ENCODE data around the gene SNX11.
A peak's percentile ranks its signal among the peaks of the same experiment; 100 is the strongest.
"Not testable (repeated sequence)": the region's sequence is repeated elsewhere in the genome, so short reads cannot be mapped to it uniquely, and the experiment has no call there.

SNX11 gene

GRCh38 chr17:48107137-48108055 is at the start of gene SNX11:
Gene SNX11, plus strand, starts transcription at chr17:48107766. Its CDS starts 4,278 bp downstream, at chr17:48112044.
- H3K4me1 Mint-ChIP-seq = peaks cover 28 to 65% of the 10 kb centered on the region in 2 donors
- H3K4me3 Mint-ChIP-seq = peak within 1 kb of the TSS; percentile 73 to 91
- ATAC-seq (replicated peaks) (peak; percentile 73 to 78), DNase-seq (peak; percentile 91)
- H3K27ac Mint-ChIP-seq = peak within 1 kb of the TSS; percentile 95
- peaks cover 31 to 39% of the 10 kb centered on the region in 2 donors for H3K36me3 Mint-ChIP-seq
- H3K9me3 Mint-ChIP-seq = peaks cover 2 to 11% of the 10 kb centered on the region in 2 donors
- H3K27me3 Mint-ChIP-seq = no peaks in the 10 kb centered on the region

- H3K36me3 Mint-ChIP-seq = peaks cover 53 to 68% of the 10 kb centered on the region in 2 donors
- H3K9me3 Mint-ChIP-seq = no peaks in the 10 kb centered on the region
- no peak for ATAC-seq (replicated peaks)
- no peak for DNase-seq
- peaks cover 31 to 35% of the 10 kb centered on the region in 2 donors for H3K4me1 Mint-ChIP-seq
- H3K27ac Mint-ChIP-seq = peak overlapping the region; percentile 59
- no peak overlapping the region for H3K4me3 Mint-ChIP-seq
- no peaks in the 10 kb centered on the region for H3K27me3 Mint-ChIP-seq
Observed at GRCh38 chr17:48058393-48059124, 49.0 kb upstream of the SNX11 start.

- H3K4me1 Mint-ChIP-seq = peaks cover 27 to 35% of the 10 kb centered on the region in 2 donors
- no peaks in the 10 kb centered on the region for H3K27me3 Mint-ChIP-seq
- ATAC-seq (replicated peaks) (no peak), DNase-seq (no peak)
- peaks cover 49 to 68% of the 10 kb centered on the region in 2 donors for H3K36me3 Mint-ChIP-seq
- H3K4me3 Mint-ChIP-seq = no peak overlapping the region
- peak overlapping the region; percentile 59 for H3K27ac Mint-ChIP-seq
- no peaks in the 10 kb centered on the region for H3K9me3 Mint-ChIP-seq
Observed at GRCh38 chr17:48059125-48059668, 48.4 kb upstream of the SNX11 start.

- DNase-seq (no peak), ATAC-seq (replicated peaks) (no peak)
- Mint-ChIP-seq H3K27ac (peak overlapping the region; percentile 21), H3K9me3 (no peaks in the 10 kb centered on the region), H3K36me3 (peaks cover 49 to 71% of the 10 kb centered on the region in 2 donors), H3K4me3 (no peak overlapping the region), H3K27me3 (no peaks in the 10 kb centered on the region), H3K4me1 (peaks cover 27 to 28% of the 10 kb centered on the region in 2 donors)
Observed at GRCh38 chr17:48060249-48060648, 47.3 kb upstream of the SNX11 start.

- peaks cover 10 to 11% of the 10 kb centered on the region in 2 donors for H3K4me1 Mint-ChIP-seq
- ATAC-seq (replicated peaks) (no peak), DNase-seq (no peak)
- no peaks in the 10 kb centered on the region for H3K27me3 Mint-ChIP-seq
- H3K9me3 Mint-ChIP-seq = no peaks in the 10 kb centered on the region
- peaks cover 40 to 58% of the 10 kb centered on the region in 2 donors for H3K36me3 Mint-ChIP-seq
- H3K4me3 Mint-ChIP-seq = no peak overlapping the region
- H3K27ac Mint-ChIP-seq = peak overlapping the region; percentile 20
Observed at GRCh38 chr17:48062273-48062672, 45.3 kb upstream of the SNX11 start.

GRCh38 chr17:48064638-48065037 is 42.9 kb upstream of the SNX11 start:
- H3K9me3 Mint-ChIP-seq = no peaks in the 10 kb centered on the region
- H3K27me3 Mint-ChIP-seq = no peaks in the 10 kb centered on the region
- DNase-seq (no peak), ATAC-seq (replicated peaks) (no peak)
- H3K4me3 Mint-ChIP-seq = no peak overlapping the region
- peaks cover 10 to 11% of the 10 kb centered on the region in 2 donors for H3K4me1 Mint-ChIP-seq
- H3K36me3 Mint-ChIP-seq = peaks cover 35 to 49% of the 10 kb centered on the region in 2 donors
- peak overlapping the region; percentile 72 for H3K27ac Mint-ChIP-seq

- Mint-ChIP-seq H3K27me3 (no peaks in the 10 kb centered on the region), H3K27ac (no peak overlapping the region), H3K4me1 (peaks cover 8 to 10% of the 10 kb centered on the region in 2 donors), H3K4me3 (no peak overlapping the region), H3K9me3 (no peaks in the 10 kb centered on the region), H3K36me3 (peaks cover 27 to 44% of the 10 kb centered on the region in 2 donors)
- ATAC-seq (replicated peaks) (no peak), DNase-seq (no peak)
Observed at GRCh38 chr17:48066192-48066591, 41.4 kb upstream of the SNX11 start.

- Mint-ChIP-seq H3K27me3 (no peaks in the 10 kb centered on the region), H3K9me3 (no peaks in the 10 kb centered on the region), H3K27ac (no peak overlapping the region), H3K4me1 (peaks cover 8 to 10% of the 10 kb centered on the region in 2 donors), H3K4me3 (no peak overlapping the region), H3K36me3 (peaks cover 25 to 45% of the 10 kb centered on the region in 2 donors)
- ATAC-seq (replicated peaks) (no peak), DNase-seq (no peak)
Observed at GRCh38 chr17:48066656-48067055, 40.9 kb upstream of the SNX11 start.

- H3K36me3 Mint-ChIP-seq = peaks cover 25 to 45% of the 10 kb centered on the region in 2 donors
- H3K4me1 Mint-ChIP-seq = peaks cover 8 to 10% of the 10 kb centered on the region in 2 donors
- no peak for ATAC-seq (replicated peaks)
Observed at GRCh38 chr17:48067245-48067644, 40.3 kb upstream of the SNX11 start.

GRCh38 chr17:48067808-48068207 is 39.8 kb upstream of the SNX11 start:
- H3K36me3 Mint-ChIP-seq = peaks cover 23 to 40% of the 10 kb centered on the region in 2 donors
- not testable (repeated sequence) for DNase-seq; H3K4me1 Mint-ChIP-seq; ATAC-seq (replicated peaks); H3K9me3 Mint-ChIP-seq; H3K4me3 Mint-ChIP-seq; H3K27ac Mint-ChIP-seq; H3K27me3 Mint-ChIP-seq

More at GRCh38 chr17:48067245-48067644, 40.3 kb upstream of the SNX11 start:
- no peak overlapping the region for H3K27ac Mint-ChIP-seq
- H3K27me3 Mint-ChIP-seq = no peaks in the 10 kb centered on the region
- H3K4me3 Mint-ChIP-seq = no peak overlapping the region
- H3K9me3 Mint-ChIP-seq = no peaks in the 10 kb centered on the region
- no peak for DNase-seq

GRCh38 chr17:48068491-48068961 is 39.0 kb upstream of the SNX11 start:
- Mint-ChIP-seq H3K27ac (peak overlapping the region; percentile 42), H3K4me1 (peaks cover 8 to 10% of the 10 kb centered on the region in 2 donors), H3K27me3 (no peaks in the 10 kb centered on the region), H3K4me3 (no peak overlapping the region), H3K36me3 (peaks cover 23 to 43% of the 10 kb centered on the region in 2 donors), H3K9me3 (no peaks in the 10 kb centered on the region)
- no peak for DNase-seq
- ATAC-seq (replicated peaks) = peak; percentile 60 to 78

GRCh38 chr17:48070195-48070594 is 37.4 kb upstream of the SNX11 start:
- no peak for ATAC-seq (replicated peaks)
- Mint-ChIP-seq H3K27ac (no peak overlapping the region), H3K4me3 (no peak overlapping the region), H3K9me3 (no peaks in the 10 kb centered on the region), H3K4me1 (no peaks in the 10 kb centered on the region), H3K27me3 (no peaks in the 10 kb centered on the region), H3K36me3 (peaks cover 17 to 38% of the 10 kb centered on the region in 2 donors)
- DNase-seq = no peak

GRCh38 chr17:48071654-48072053 is 35.9 kb upstream of the SNX11 start:
- ATAC-seq (replicated peaks) (no peak), DNase-seq (no peak)
- Mint-ChIP-seq H3K4me1 (no peaks in the 10 kb centered on the region), H3K36me3 (peaks cover 17 to 44% of the 10 kb centered on the region in 2 donors), H3K27me3 (no peaks in the 10 kb centered on the region), H3K4me3 (no peak overlapping the region), H3K9me3 (no peaks in the 10 kb centered on the region), H3K27ac (no peak overlapping the region)

GRCh38 chr17:48072811-48073210 is 34.8 kb upstream of the SNX11 start:
- not testable (repeated sequence) for DNase-seq; H3K27me3 Mint-ChIP-seq; H3K4me3 Mint-ChIP-seq; H3K27ac Mint-ChIP-seq; H3K9me3 Mint-ChIP-seq; H3K4me1 Mint-ChIP-seq; ATAC-seq (replicated peaks)
- peaks cover 12 to 44% of the 10 kb centered on the region in 2 donors for H3K36me3 Mint-ChIP-seq

Data from stimulated activated naive B cell treated with anti-CD40 and anti-IgM and Interleukin-4, amounts not matched to agents 10 μg/mL and 1 μg/mL and 100 μg/mL, for 72 hours (primary cell).